Stomach (tissue), 9 donors: ENCODE data around the gene MRPL51. TPM values are rescaled to one million over a fixed set of nuclear protein-coding genes. Genes with fewer than 3 reads are reported as not detected.
"Not testable (repeated sequence)": the region's sequence is repeated elsewhere in the genome, so short reads cannot be mapped to it uniquely, and the experiment has no call there.

Experiments used
- DNase-seq, 2 donors: peaks; one replicate each; pipeline versions ENCODE4 v3.0.0 to v3.0.0-alpha.2; 2013 to 2019
- H3K27ac ChIP-seq, 5 donors: fragments of 200-600 bp in 4 of 5; sonication (generic) in 4 of 5; one replicate each; pipeline ENCODE4 v1.5.1; 2013 to 2019; ENCODE audit warnings: mild to moderate bottlenecking in 1 of 5, moderate library complexity in 1 of 5
- H3K27me3 ChIP-seq, 3 donors: fragments of 200-600 bp; sonication (generic); one replicate each; pipeline ENCODE4 v1.5.1; 2017 to 2019; ENCODE audit warnings: mixed run types in 1 of 3
- H3K36me3 ChIP-seq, 4 donors: fragments of 200-600 bp; sonication (generic); 1 replicate in 3 of 4; 2 replicates in 1 of 4; pipeline ENCODE4 v1.5.1; 2016 to 2019
- H3K4me1 ChIP-seq, 4 donors: fragments of 200-600 bp; sonication (generic); one replicate each; pipeline ENCODE4 v1.5.1; 2016 to 2019
- H3K4me3 ChIP-seq, 4 donors: fragments of 200-600 bp; sonication (generic) in 3 of 4; one replicate each; pipeline ENCODE4 v1.5.1; 2016 to 2019; ENCODE audit warnings: mild to moderate bottlenecking in 1 of 4
- H3K9me3 ChIP-seq, 4 donors: fragments of 200-600 bp; sonication (generic); one replicate each; pipeline ENCODE4 v1.5.1; 2016 to 2019
- CTCF ChIP-seq, 7 experiments: fragments of 450-650 bp in 4 of 7; fragments of 200-600 bp in 3 of 7; sonication (generic) in 3 of 7; IDR thresholded peaks; one replicate each; pipeline ENCODE4 v1.5.1; 2016 to 2019; ENCODE audit warnings: antibody characterized with exemption in 7 of 7, control low read depth in 2 of 7, mild to moderate bottlenecking in 1 of 7
- EP300 ChIP-seq: sonication (generic); formaldehyde crosslinking; IDR thresholded peaks from one replicate; pipeline ENCODE4 v1.6.1; 2017; ENCODE audit warnings: antibody characterized with exemption
- POLR2A ChIP-seq, 4 donors: fragments of 450-650 bp; IDR thresholded peaks; one replicate each; pipeline ENCODE4 v1.6.1; 2016; ENCODE audit warnings: antibody characterized with exemption in 4 of 4, control low read depth in 2 of 4, mild to moderate bottlenecking in 1 of 4, moderate library complexity in 1 of 4
- POLR2AphosphoS5 ChIP-seq, 3 donors: sonication (generic); formaldehyde crosslinking; IDR thresholded peaks; one replicate each; pipeline ENCODE4 v1.6.1; 2016; ENCODE audit warnings: antibody characterized with exemption in 3 of 3
- WGBS, 5 donors: extraction: QIAGEN DNeasy Blood & Tissue Kit in 3 of 5; methylation state at CpG; one replicate each; pipeline versions ENCODE4 v1.1.5 to v1.1.7; 2013 to 2018; 5-methylcytosine and 5-hydroxymethylcytosine counted together
- intact Hi-C: fragments of 100-400 bp; cut with DNase I; formaldehyde crosslinking; loops from one replicate; pipeline ENCODE4 v1.15.1; 2023; ENCODE audit warnings: low total_unique reads
- polyA plus RNA-seq, 3 donors: library from polyadenylated mRNA; stranded (reverse); fragments of 200-250 nt; gene quantifications; one replicate each; pipeline ENCODE4 v1.2.3, GENCODE V29; 2013
- total RNA-seq, 5 donors: library from RNA; depleted of rRNA; stranded (reverse); fragments of >200 nt; gene quantifications; one replicate each; pipeline versions ENCODE4 v1.1.0 to v1.2.3, GENCODE V29; 2014 to 2016
- donor health status: healthy with polysubstance abuse.
- donor health status: Bipolar disorder and iron deficiency.
- donor health status: healthy.

MRPL51 gene
- total and polyA plus RNA-seq, 8 donors = 26.8 to 146 (median 88.4) TPM

GRCh38 chr12:6537580-6538419, 44.7 kb upstream of the MRPL51 start:
- TF ChIP-seq CTCF (IDR thresholded peaks at IDR 0.05) (peak in 5 of 7 experiments; percentile 58 to 92 (median 81)), POLR2AphosphoS5 (IDR thresholded peaks at IDR 0.05) (peak in 1 of 3 donors; percentile 67)
- peak overlapping the region in 1 of 4 donors; percentile 97 for H3K4me3 ChIP-seq
- H3K9me3 ChIP-seq, H3K27me3 ChIP-seq: not testable (repeated sequence)
- H3K27ac ChIP-seq = peak overlapping the region; percentile 52 to 100 (median 74)
- intact Hi-C loops = loop anchor here (10.0 kb wide), 1 partner anchor 113 kb away; no protein-coding TSS in a partner anchor
- H3K4me1 ChIP-seq = peaks cover 56 to 87% (median 68%) of the 10 kb centered on the region in 4 donors
- 21 to 34% (median 31%) methylated on average over 12 to 17 of the region's 17 CpGs for WGBS, 5 donors
- peak; percentile 87 to 93 for DNase-seq
- H3K36me3 ChIP-seq = peaks cover 30 to 53% (median 36%) of the 10 kb centered on the region in 4 donors

- H3K4me1 ChIP-seq = peaks cover 63 to 87% (median 72%) of the 10 kb centered on the region in 4 donors
- H3K36me3 ChIP-seq = peaks cover 30 to 45% (median 34%) of the 10 kb centered on the region in 4 donors
- 64 to 77% (median 72%) methylated on average over 13 to 19 of the region's 19 CpGs for WGBS, 5 donors
- intact Hi-C loops = loop anchor here (10.0 kb wide), 1 partner anchor 112 kb away; no protein-coding TSS in a partner anchor
- H3K9me3 ChIP-seq = no peaks in the 10 kb centered on the region
- TF ChIP-seq POLR2AphosphoS5 (IDR thresholded peaks at IDR 0.05) (no peak), POLR2A (IDR thresholded peaks at IDR 0.05) (no peak), EP300 (no peak)
- no peaks in the 10 kb centered on the region for H3K27me3 ChIP-seq
- peak overlapping the region in 4 of 5 donors; percentile 95 to 100 (median 96) for H3K27ac ChIP-seq
- peak overlapping the region in 2 of 4 donors; percentile 80 to 97 for H3K4me3 ChIP-seq
- DNase-seq = peak in 1 of 2 donors; percentile 12
Observed at GRCh38 chr12:6536894-6537579, 44.0 kb upstream of the MRPL51 start.

- Histone ChIP-seq H3K27ac (peak overlapping the region; percentile 95 to 100 (median 96)), H3K36me3 (peaks cover 35 to 42% (median 39%) of the 10 kb centered on the region in 4 donors), H3K9me3 (no peaks in the 10 kb centered on the region), H3K4me3 (peak overlapping the region; percentile 80 to 97 (median 90)), H3K4me1 (peaks cover 59 to 85% (median 71%) of the 10 kb centered on the region in 4 donors), H3K27me3 (no peaks in the 10 kb centered on the region)
- DNase-seq = no peak
- TF ChIP-seq EP300 (no peak), POLR2AphosphoS5 (IDR thresholded peaks at IDR 0.05) (no peak), POLR2A (IDR thresholded peaks at IDR 0.05) (no peak), CTCF (IDR thresholded peaks at IDR 0.05) (no peak)
- intact Hi-C loops = loop anchor here (10.0 kb wide), 1 partner anchor 111 kb away; no protein-coding TSS in a partner anchor
- 46 to 60% (median 48%) methylated on average over 10 of the region's 10 CpGs for WGBS, 5 donors
Observed at GRCh38 chr12:6535960-6536847, 43.1 kb upstream of the MRPL51 start.

- Histone ChIP-seq H3K36me3 (peaks cover 41 to 47% (median 45%) of the 10 kb centered on the region in 4 donors), H3K27me3 (no peaks in the 10 kb centered on the region), H3K27ac (peak overlapping the region; percentile 95 to 100 (median 96)), H3K9me3 (no peaks in the 10 kb centered on the region), H3K4me1 (peaks cover 53 to 79% (median 65%) of the 10 kb centered on the region in 4 donors), H3K4me3 (peak overlapping the region; percentile 80 to 97 (median 90))
- intact Hi-C loops = loop anchor here (10.0 kb wide), 1 partner anchor 111 kb away; no protein-coding TSS in a partner anchor
- no peak for TF ChIP-seq POLR2A (IDR thresholded peaks at IDR 0.05)
- no peak for TF ChIP-seq POLR2AphosphoS5 (IDR thresholded peaks at IDR 0.05)
- no peak for TF ChIP-seq EP300
- TF ChIP-seq CTCF (IDR thresholded peaks at IDR 0.05) = no peak
- no peak for DNase-seq
- WGBS, 5 donors = 0 to 7% (median 4%) methylated on average over 6 of the region's 6 CpGs
Observed at GRCh38 chr12:6535697-6535946, 42.6 kb upstream of the MRPL51 start.
